Thyroid gland (tissue), 4 donors: ENCODE measurements around the gene CACNB1. TPM values are rescaled to one million over a fixed set of nuclear protein-coding genes. Genes with fewer than 3 reads are reported as not detected.

Experiments
- DNase-seq, 2 donors: peaks; one replicate each; pipeline ENCODE4 v3.0.0-alpha.2; 2019
- H3K27ac ChIP-seq, 3 donors: fragments of 200-600 bp; sonication (generic); 1 replicate in 2 of 3; 2 replicates in 1 of 3; pipeline ENCODE4 v1.5.1; 2016 to 2019; ENCODE audit warnings: mild to moderate bottlenecking in 1 of 3, moderate library complexity in 1 of 3
- H3K27me3 ChIP-seq: fragments of 200-600 bp; sonication (generic); one replicate; pipeline ENCODE4 v1.5.1; 2019
- H3K36me3 ChIP-seq, 2 donors: fragments of 200-600 bp; sonication (generic); one replicate each; pipeline ENCODE4 v1.5.1; 2016 to 2019
- H3K4me1 ChIP-seq, 2 donors: fragments of 200-600 bp; sonication (generic); one replicate each; pipeline ENCODE4 v1.5.1; 2017 to 2019
- H3K4me3 ChIP-seq, 3 donors: fragments of 200-600 bp; sonication (generic); replicated peaks in 1 of 3; 1 replicate in 2 of 3; 2 replicates in 1 of 3; pipeline ENCODE4 v1.5.1; 2016; ENCODE audit warnings: mild to moderate bottlenecking in 1 of 3
- H3K9me3 ChIP-seq: fragments of 200-600 bp; sonication (generic); one replicate; pipeline ENCODE4 v1.5.1; 2017
- CTCF ChIP-seq, 6 experiments: fragments of 200-600 bp in 3 of 6; fragments of 450-650 bp in 3 of 6; sonication (generic) in 3 of 6; IDR thresholded peaks; one replicate each; pipeline ENCODE4 v1.5.1; 2016 to 2019; ENCODE audit warnings: antibody characterized with exemption in 6 of 6, mild to moderate bottlenecking in 2 of 6, inconsistent platforms in 1 of 6, moderate library complexity in 1 of 6
- POLR2A ChIP-seq, 2 donors: fragments of 450-650 bp; IDR thresholded peaks; one replicate each; pipeline ENCODE4 v1.6.1; 2017; ENCODE audit warnings: antibody characterized with exemption in 2 of 2, mild to moderate bottlenecking in 2 of 2, moderate library complexity in 1 of 2
- WGBS, 2 donors: methylation state at CpG; one replicate each; pipeline ENCODE4 v1.1.5; 2017; 5-methylcytosine and 5-hydroxymethylcytosine counted together
- intact Hi-C: fragments of 100-400 bp; cut with DNase I; formaldehyde crosslinking; loops from one replicate; pipeline ENCODE4 v1.15.1; 2023
- total RNA-seq, 4 donors: library from RNA; depleted of rRNA; stranded (reverse); fragments of >200 nt; gene quantifications; one replicate each; pipeline ENCODE4 v1.2.3, GENCODE V29; 2016

CACNB1 gene
- total RNA-seq, 4 donors from 2014 or later, result 5.8 to 10.1 (median 7.8) TPM

GRCh38 chr17:39236981-39237441, 39.5 kb upstream of the CACNB1 start:
- Histone ChIP-seq H3K4me1 (peaks cover 0 to 22% of the 10 kb centered on the region in 2 donors), H3K27me3 (no peaks in the 10 kb centered on the region), H3K27ac (no peak overlapping the region), H3K4me3 (no peak overlapping the region), H3K9me3 (no peaks in the 10 kb centered on the region), H3K36me3 (no peaks in the 10 kb centered on the region)
- 71 to 83% methylated on average over 5 of the region's 6 CpGs for WGBS, 2 donors
- no peak for TF ChIP-seq CTCF (IDR thresholded peaks at IDR 0.05)
- TF ChIP-seq POLR2A (IDR thresholded peaks at IDR 0.05), result no peak
- intact Hi-C loops, result loop anchor here (10.0 kb wide), 1 partner anchor 172 kb away; no protein-coding TSS in a partner anchor
- DNase-seq, result no peak

GRCh38 chr17:39236450-39236927, 39.0 kb upstream of the CACNB1 start:
- Histone ChIP-seq H3K4me3 (no peak overlapping the region), H3K27me3 (no peaks in the 10 kb centered on the region), H3K36me3 (no peaks in the 10 kb centered on the region), H3K27ac (no peak overlapping the region), H3K4me1 (peaks cover 0 to 24% of the 10 kb centered on the region in 2 donors), H3K9me3 (no peaks in the 10 kb centered on the region)
- intact Hi-C loops, result loop anchor here (10.0 kb wide), 1 partner anchor 172 kb away; no protein-coding TSS in a partner anchor
- no peak for DNase-seq
- WGBS, 2 donors, result 33 to 42% methylated on average over 3 to 5 of the region's 5 CpGs
- TF ChIP-seq POLR2A (IDR thresholded peaks at IDR 0.05), result no peak
- TF ChIP-seq CTCF (IDR thresholded peaks at IDR 0.05), result no peak

- peak in 1 of 2 donors; percentile 22 for DNase-seq
- intact Hi-C loops, result loop anchor here (10.0 kb wide), 1 partner anchor 171 kb away; no protein-coding TSS in a partner anchor
- Histone ChIP-seq H3K36me3 (no peaks in the 10 kb centered on the region), H3K27me3 (no peaks in the 10 kb centered on the region), H3K4me3 (no peak overlapping the region), H3K9me3 (no peaks in the 10 kb centered on the region), H3K27ac (no peak overlapping the region), H3K4me1 (peaks cover 0 to 24% of the 10 kb centered on the region in 2 donors)
- 30 to 32% methylated on average over 18 of the region's 18 CpGs for WGBS, 2 donors
- TF ChIP-seq CTCF (IDR thresholded peaks at IDR 0.05) (peak in 4 of 6 experiments; percentile 39 to 45 (median 44)), POLR2A (IDR thresholded peaks at IDR 0.05) (no peak)
These were observed 38.3 kb upstream of the CACNB1 start for GRCh38 chr17:39235555-39236449.

- WGBS, 2 donors, result 11% methylated on average over 19 to 21 of the region's 22 CpGs
- intact Hi-C loops, result loop anchor here (10.0 kb wide), 1 partner anchor 167 kb away; no protein-coding TSS in a partner anchor
- no peak overlapping the region for H3K27ac ChIP-seq
- peak; percentile 35 to 41 for DNase-seq
- H3K4me3 ChIP-seq, result no peak overlapping the region
- no peaks in the 10 kb centered on the region for H3K36me3 ChIP-seq
- TF ChIP-seq CTCF (IDR thresholded peaks at IDR 0.05) (peak; percentile 35 to 76 (median 54)), POLR2A (IDR thresholded peaks at IDR 0.05) (no peak)
- peaks cover 0 to 11% of the 10 kb centered on the region in 2 donors for H3K4me1 ChIP-seq
- no peaks in the 10 kb centered on the region for H3K27me3 ChIP-seq
- H3K9me3 ChIP-seq, result no peaks in the 10 kb centered on the region
These were observed 34.4 kb upstream of the CACNB1 start for GRCh38 chr17:39231591-39232551.
